SIG-M5 treated with dmso at 0.1 percent for 504 hours (cell line): ENCODE measurements around the gene PRIMPOL.
"Not testable (repeated sequence)": the region's sequence is repeated elsewhere in the genome, so short reads cannot be mapped to it uniquely, and the experiment has no call there.

Source experiments
- DNase-seq: peaks from one replicate; lab custom pipeline; 2025; ENCODE audit not compliant: unreplicated experiment; lab: John Stamatoyannopoulos, UW

PRIMPOL gene, protein sequence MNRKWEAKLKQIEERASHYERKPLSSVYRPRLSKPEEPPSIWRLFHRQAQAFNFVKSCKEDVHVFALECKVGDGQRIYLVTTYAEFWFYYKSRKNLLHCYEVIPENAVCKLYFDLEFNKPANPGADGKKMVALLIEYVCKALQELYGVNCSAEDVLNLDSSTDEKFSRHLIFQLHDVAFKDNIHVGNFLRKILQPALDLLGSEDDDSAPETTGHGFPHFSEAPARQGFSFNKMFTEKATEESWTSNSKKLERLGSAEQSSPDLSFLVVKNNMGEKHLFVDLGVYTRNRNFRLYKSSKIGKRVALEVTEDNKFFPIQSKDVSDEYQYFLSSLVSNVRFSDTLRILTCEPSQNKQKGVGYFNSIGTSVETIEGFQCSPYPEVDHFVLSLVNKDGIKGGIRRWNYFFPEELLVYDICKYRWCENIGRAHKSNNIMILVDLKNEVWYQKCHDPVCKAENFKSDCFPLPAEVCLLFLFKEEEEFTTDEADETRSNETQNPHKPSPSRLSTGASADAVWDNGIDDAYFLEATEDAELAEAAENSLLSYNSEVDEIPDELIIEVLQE

DNA sequence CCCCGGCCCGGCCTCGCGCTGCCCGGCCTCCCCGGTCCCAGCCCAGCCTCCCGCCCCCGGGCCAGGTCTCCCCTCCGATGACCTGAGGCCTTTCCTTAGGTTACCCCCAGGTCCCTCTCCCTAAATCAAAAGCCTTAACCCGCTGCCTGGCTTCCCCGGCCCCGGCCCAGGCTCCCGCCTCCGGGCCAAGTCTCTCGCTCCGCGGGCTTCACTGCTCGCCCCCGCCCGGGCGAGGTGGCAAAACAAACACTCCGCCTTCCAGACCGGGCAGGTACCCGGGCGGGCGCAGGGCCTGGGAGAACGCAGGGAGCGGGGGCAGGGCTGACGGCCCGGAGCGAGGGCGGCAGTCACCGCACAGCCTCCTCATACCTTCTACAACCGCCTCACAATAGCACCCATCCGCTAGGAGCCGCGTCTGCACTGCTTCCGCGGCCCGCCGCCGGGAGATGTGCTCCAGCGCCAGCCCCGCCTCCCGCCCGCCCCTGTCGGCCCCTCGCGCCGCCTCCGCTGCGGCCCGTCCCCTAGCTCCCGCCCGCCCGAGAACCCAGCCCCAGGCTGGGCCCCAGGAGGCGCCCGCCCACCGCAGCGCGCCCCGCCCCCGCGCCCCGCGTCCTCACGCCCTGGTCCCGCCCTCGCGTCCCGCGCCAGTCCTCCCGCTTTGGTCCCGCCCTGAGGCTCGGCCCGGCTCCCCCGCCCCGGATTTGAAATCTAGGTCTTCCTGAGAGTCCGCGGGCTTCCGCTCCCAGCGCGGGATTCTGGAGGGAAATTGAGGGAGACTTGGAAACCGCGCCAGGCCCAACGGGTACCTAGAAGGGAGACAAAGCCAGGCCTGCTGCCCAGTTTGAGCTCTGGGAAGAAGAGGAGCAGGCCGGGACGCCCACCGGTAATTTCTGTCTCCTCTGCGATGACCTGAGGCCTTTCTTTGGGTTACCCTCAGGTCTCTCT is at the start of gene PRIMPOL, which contains the start of gene CASP3:
Gene PRIMPOL, plus strand, starts transcription at position 713 of the 945 bp plus-strand sequence. CDS start 7,403 bp downstream, outside the sequence.
Gene CASP3, minus strand, starts transcription at position 422 of the 945 bp plus-strand sequence. CDS start 10,994 bp downstream, outside the sequence.
- DNase-seq = peak; percentile 96

DNA sequence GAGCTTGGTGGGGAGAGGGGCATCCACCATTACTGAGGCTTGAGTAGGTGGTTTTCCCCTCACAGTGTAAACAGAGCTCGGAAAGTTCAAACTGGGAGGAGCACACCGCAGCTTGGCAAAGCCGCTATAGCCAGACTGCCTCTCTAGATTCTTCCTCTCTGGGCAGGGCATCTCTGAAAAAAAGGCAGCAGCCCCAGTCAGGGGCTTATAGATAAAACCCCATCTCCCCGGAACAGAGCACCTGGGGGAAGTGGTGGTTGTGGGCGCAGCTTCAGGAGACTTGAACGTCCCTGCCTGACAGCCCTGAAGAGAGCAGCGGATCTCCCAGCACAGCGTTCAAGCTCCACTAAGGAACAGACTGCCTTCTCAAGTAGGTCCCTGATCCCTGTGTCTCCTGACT is 48.6 kb upstream of the PRIMPOL start:
- DNase-seq = not testable (repeated sequence)

DNA sequence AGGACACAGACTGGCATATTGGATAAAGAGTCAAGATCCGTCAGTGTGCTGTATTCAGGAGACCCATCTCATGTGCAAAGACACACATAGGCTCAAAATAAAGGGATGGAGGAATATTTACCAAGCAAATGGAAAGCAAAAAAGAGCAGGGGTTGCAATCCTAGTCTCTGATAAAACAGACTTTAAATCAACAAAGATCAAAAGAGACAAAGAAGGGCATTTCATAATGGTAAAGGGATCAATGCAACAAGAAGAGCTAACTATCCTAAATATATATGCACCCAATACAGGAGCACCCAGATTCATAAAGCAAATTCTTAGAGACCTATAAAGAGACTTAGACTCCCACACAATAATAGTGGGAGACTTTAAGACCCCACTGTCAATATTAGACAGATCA is 46.7 kb upstream of the PRIMPOL start:
- DNase-seq = not testable (repeated sequence)

- DNase-seq = not testable (repeated sequence)
These were observed 42.1 kb upstream of the PRIMPOL start for GRCh38 chr4:184607429-184607828.

DNA sequence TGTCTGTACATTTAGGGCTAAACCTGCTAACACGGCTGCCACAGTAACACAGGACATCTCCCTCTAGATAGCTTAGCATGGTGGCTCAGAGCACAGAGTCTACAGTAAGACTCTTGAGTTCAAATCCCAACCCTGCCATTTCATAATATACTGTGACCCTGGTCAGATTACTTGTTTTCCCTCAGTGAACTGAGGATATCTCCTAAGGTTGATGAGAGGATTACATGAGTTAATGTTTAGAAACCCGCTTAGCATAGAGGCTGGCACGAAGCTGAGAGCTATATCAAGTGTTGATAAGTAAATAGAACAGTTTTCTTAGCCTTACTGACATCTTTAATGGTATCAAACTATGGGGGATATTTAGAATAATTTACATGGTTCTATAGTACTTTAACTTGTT is 37.5 kb upstream of the PRIMPOL start:
- no peak for DNase-seq

DNA sequence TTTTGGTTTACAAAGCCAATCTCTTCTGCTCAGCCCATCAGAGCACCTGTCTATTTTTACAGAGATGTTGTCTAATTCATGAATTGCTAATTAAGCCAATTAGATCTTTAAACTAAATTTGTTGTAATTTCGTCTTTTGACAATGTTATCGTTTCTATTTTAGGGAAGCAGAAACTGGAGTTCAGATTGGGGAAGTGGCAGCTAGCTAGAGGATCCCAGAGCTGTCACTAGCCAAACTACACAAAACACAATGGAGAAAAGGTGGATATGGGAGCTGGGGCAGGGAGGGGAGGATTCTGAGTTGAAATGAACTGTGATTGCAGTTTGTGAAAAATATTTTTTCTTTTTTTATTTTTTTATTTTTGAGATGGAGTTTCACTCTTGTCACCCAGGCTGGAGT is 36.1 kb upstream of the PRIMPOL start:
- no peak for DNase-seq

DNA sequence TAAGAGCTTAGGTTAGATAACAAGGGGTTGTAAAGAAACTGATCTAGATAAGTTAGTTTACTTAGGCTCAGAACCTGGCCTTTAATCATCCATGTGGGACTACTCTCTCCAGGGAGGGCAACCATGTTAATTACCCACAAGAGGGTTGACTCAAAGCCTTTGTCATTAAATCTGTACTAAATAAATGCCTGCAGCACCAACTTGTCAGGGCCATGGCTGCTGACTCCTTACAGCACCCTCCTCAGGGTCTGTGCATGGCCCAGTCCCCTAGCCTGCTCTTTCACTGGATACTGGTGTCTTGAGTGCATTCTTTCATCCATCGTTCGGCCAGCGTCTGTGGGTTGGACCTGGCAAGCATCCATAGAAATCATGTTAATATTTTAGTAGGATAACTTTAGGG is 35.0 kb upstream of the PRIMPOL start:
- no peak for DNase-seq

GRCh38 chr4:184616168-184616567 is 33.4 kb upstream of the PRIMPOL start:
- not testable (repeated sequence) for DNase-seq

- DNase-seq = peak; percentile 44
These were observed 32.6 kb upstream of the PRIMPOL start for GRCh38 chr4:184616633-184617551.

DNA sequence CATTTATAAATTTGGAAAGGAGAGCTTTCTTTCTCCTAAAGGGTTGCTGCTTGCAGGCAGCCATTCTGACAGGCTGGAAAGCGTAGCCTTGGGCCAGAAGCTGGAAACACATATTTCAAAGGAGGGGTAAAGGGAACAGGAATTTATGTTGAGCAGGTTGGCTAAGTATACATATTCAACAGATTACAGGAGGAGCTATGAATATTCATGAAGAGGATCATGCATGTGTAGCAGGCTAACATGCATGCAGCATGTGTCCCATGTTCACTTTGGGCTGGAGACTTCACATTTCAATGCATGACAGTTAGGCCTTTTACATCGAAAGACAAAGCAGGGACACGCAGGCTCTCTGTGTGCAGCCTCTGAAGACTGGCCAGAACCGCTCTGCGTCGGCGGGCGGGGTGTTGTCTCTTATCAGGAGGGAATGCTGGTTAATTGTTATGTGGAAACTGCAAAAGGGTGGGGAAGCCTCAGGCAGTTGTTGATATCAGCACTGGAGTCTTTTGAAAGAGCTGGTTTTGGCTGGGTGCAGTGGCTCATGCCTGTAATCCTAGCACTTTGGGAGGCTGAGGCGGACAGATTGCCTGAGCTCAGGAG is 31.8 kb upstream of the PRIMPOL start:
- DNase-seq = no peak

GRCh38 chr4:184620212-184620867 is 29.2 kb upstream of the PRIMPOL start:
- peak; percentile 34 for DNase-seq

DNA sequence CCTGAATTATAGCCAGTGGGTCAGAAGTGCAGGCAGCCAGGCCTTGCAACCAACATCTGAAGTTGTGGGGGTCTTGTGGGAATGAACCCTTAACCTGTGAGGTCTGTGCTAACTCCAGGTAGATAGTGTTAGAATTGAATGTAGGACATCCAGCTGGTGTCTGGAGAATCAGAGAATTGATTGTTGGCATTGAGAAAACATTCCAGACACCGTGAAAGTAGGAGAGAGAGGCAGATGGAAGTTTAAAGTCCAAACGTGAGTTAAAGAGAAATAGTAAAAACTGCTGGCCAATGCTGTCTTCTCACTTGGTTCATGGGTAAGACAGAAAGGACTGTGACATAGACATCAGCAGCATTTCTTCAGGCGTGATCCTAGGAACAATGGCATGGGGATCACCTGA is 28.0 kb upstream of the PRIMPOL start:
- DNase-seq = no peak

GRCh38 chr4:184624504-184624903 is 25.0 kb upstream of the PRIMPOL start:
- DNase-seq = not testable (repeated sequence)

GRCh38 chr4:184624972-184625554 is 24.5 kb upstream of the PRIMPOL start:
- no peak for DNase-seq

DNA sequence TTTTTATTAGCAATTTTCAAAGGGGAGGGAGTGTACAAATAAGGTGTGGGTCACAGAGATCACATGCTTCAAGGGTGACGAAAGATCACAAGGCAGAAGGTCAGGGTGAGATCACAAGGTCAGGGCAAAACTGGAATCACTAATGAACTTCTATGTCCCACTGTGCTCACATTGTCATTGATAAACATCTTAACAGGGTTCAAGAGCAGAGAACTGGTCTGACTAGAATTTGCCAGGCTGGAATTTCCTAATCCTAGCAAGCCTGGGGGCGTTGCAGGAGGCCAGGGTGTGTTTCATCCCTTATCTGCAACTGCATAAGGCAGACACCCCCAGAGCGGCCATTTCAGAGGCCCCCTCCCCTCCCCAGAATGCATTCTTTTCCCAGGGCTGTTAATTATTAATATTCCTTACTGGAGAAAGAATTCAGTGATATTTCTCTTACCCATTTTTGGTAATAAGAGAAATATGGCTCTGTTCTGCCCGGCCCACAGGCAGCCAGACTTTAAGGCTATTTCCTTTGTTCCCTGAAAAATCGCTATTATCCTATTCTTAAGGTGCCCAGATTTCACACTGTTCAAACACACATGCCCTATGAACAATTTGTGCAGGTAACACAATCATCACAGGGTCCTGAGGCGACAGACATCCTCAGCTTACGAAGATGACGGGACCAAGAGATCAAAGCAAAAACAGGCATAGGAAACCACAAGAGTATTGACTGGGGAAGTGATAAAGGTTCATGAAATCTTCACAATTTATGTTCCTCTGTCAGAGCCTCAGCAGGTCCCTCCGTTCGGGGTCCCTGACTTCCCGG is 23.5 kb upstream of the PRIMPOL start:
- not testable (repeated sequence) for DNase-seq

DNA sequence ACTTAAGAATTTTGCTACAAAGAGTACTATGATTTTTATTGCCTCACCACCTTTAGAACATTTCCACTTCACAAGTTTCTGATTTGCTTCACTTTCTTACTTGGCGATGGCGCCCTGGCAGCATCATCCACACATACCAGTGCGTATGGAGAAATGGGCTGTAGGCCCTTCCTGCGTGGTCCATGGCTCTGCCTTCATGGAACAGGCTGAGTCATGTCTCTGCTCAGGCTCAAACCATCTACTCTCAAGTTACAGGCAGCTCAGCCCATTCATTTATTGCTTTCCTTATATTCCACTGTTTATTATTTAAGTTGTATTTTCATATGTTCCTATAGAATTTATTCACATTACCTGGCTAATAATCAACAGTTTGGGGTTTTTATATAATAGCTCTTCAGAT is 21.4 kb upstream of the PRIMPOL start:
- no peak for DNase-seq

DNA sequence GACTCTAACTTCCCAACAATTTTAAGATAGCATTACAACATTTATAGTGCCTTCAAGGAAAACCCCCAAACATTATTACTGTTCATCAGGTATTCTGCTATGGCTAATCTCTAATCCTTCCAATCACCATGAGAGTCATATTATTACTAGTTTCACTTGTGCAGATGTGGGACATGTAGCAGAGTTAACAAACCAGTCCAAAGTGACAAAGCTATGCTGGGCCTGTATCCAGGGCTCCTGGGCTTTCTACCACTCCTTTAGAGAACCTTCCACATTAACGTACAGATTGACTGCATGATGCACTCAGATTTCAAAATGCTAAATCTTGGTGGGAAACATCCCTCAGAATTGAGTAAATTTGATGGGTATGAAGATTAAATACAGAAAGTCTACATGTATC is 16.7 kb upstream of the PRIMPOL start:
- DNase-seq = no peak

GRCh38 chr4:184635381-184635780 is 14.2 kb upstream of the PRIMPOL start:
- DNase-seq = no peak
